PFSK-1 (cell line): ENCODE data around the gene STON1.

ENCODE experiments used
- FOXP2 ChIP-seq: optimal IDR thresholded peaks from 2 replicates; pipeline ENCODE3; 2011; ENCODE audit warnings: borderline replicate concordance, control low read depth, inconsistent platforms; ENCODE audit not compliant: insufficient read depth; ENCODE audit errors: extremely low read length, extremely low read depth
- POLR2AphosphoS5 ChIP-seq: IDR thresholded peaks from 2 replicates; pipeline ENCODE4 v1.6.1; 2012; ENCODE audit warnings: low read depth, mild to moderate bottlenecking, control low read depth, low read length, moderate library complexity
- REST ChIP-seq, 2 experiments: IDR thresholded peaks; 2 replicates each; pipeline versions ENCODE4 v1.6.1 to v1.8.0; 2011 to 2012; ENCODE audit warnings: low read depth in 2 of 2, low read length in 2 of 2, control low read depth in 1 of 2, inconsistent platforms in 1 of 2, mild to moderate bottlenecking in 1 of 2, moderate library complexity in 1 of 2; ENCODE audit not compliant: insufficient read depth in 1 of 2
- SIN3A ChIP-seq: IDR thresholded peaks from 2 replicates; pipeline ENCODE4 v1.6.1; 2012; ENCODE audit warnings: mild to moderate bottlenecking, low read length, moderate library complexity, borderline replicate concordance; ENCODE audit not compliant: insufficient read depth
- TAF1 ChIP-seq: IDR thresholded peaks from 2 replicates; pipeline ENCODE4 v1.6.1; 2012; ENCODE audit warnings: low read length, control low read depth, borderline replicate concordance; ENCODE audit not compliant: insufficient read depth

STON1 gene

GRCh38 chr2:48592067-48592466 lies 62.1 kb downstream of the STON1 start:
- no peak for TF ChIP-seq POLR2AphosphoS5

- no peak for TF ChIP-seq SIN3A
- TF ChIP-seq FOXP2, result no peak
- TF ChIP-seq POLR2AphosphoS5, result no peak
These were observed 67.5 kb downstream of the STON1 start for GRCh38 chr2:48597492-48597891.

GRCh38 chr2:48600204-48600813 lies 70.4 kb downstream of the STON1 start:
- no peak for TF ChIP-seq SIN3A
- TF ChIP-seq FOXP2, result no peak
- no peak for TF ChIP-seq POLR2AphosphoS5
- no peak for TF ChIP-seq REST (IDR thresholded peaks at IDR 0.05; ENCODE audit: insufficient read depth in 1 of 2, low read depth in 2 of 2, low read length in 2 of 2)
- no peak for TF ChIP-seq TAF1

GRCh38 chr2:48600917-48601316 lies 71.0 kb downstream of the STON1 start:
- TF ChIP-seq SIN3A (no peak), TAF1 (no peak), FOXP2 (no peak), REST (IDR thresholded peaks at IDR 0.05; ENCODE audit: insufficient read depth in 1 of 2, low read depth in 2 of 2, low read length in 2 of 2) (no peak), POLR2AphosphoS5 (no peak)

- TF ChIP-seq TAF1 (no peak), REST (IDR thresholded peaks at IDR 0.05; ENCODE audit: insufficient read depth in 1 of 2, low read depth in 2 of 2, low read length in 2 of 2) (no peak), SIN3A (no peak)
These were observed 71.4 kb downstream of the STON1 start for GRCh38 chr2:48601349-48601748.

GRCh38 chr2:48605482-48606175 lies 75.7 kb downstream of the STON1 start:
- TF ChIP-seq SIN3A, result no peak
- TF ChIP-seq FOXP2, result no peak
- no peak for TF ChIP-seq TAF1
- TF ChIP-seq REST (IDR thresholded peaks at IDR 0.05; ENCODE audit: insufficient read depth in 1 of 2, low read depth in 2 of 2, low read length in 2 of 2), result no peak
- TF ChIP-seq POLR2AphosphoS5, result no peak
